K562 (cell line): ENCODE data around the gene PAPOLB. TPM values are rescaled to one million over a fixed set of nuclear protein-coding genes. Genes with fewer than 3 reads are reported as not detected.

ENCODE experiments used
- ARHGAP35 ChIP-seq: fragments of 450-650 bp; IDR thresholded peaks from 2 replicates; pipeline ENCODE4 v1.6.1; 2018; ENCODE audit not compliant: partially characterized antibody
- BCOR ChIP-seq: fragments of 450-650 bp; IDR thresholded peaks from 2 replicates; pipeline ENCODE4 v1.6.1; 2016
- CBFA2T3 ChIP-seq: fragments of 450-650 bp; IDR thresholded peaks from 2 replicates; pipeline ENCODE4 v1.6.1; 2017
- CBX8 ChIP-seq: fragments of 200-600 bp; sonication (generic); IDR thresholded peaks from 2 replicates; pipeline ENCODE4 v1.6.1; 2012; ENCODE audit warnings: borderline replicate concordance, mixed run types, low read depth, mild to moderate bottlenecking, moderate library complexity, mixed read lengths, low read length, control low read depth, inconsistent platforms; ENCODE audit not compliant: poor library complexity, severe bottlenecking; ENCODE audit errors: extremely low read depth
- DIDO1 ChIP-seq: fragments of 450-650 bp; IDR thresholded peaks from 2 replicates; pipeline ENCODE4 v1.6.1; 2016; ENCODE audit warnings: low read depth, missing biosample characterization, missing genetic modification characterization
- HCFC1 ChIP-seq: IDR thresholded peaks from 2 replicates; pipeline ENCODE4 v1.6.1; 2012; ENCODE audit warnings: low read depth, low read length, improper control_type of control experiment
- MAZ ChIP-seq, 2 experiments: fragments of 450-650 bp in 1 of 2; sonication (generic) in 1 of 2; formaldehyde crosslinking; IDR thresholded peaks in 1 of 2; conservative IDR thresholded peaks in 1 of 2; 2 replicates each; pipeline versions ENCODE4 v1.4.0 to v1.5.0; 2020; ENCODE audit warnings: mild to moderate bottlenecking in 1 of 2, missing genetic modification reagents in 1 of 2
- RBM22 ChIP-seq: fragments of 200-400 bp; formaldehyde crosslinking; IDR thresholded peaks from 2 replicates; pipeline ENCODE4 v1.6.1; 2018; ENCODE audit warnings: low read length, low read depth; ENCODE audit not compliant: poor library complexity, severe bottlenecking
- TRIM24 ChIP-seq, 2 experiments: fragments of 450-650 bp; IDR thresholded peaks; 2 replicates each; pipeline ENCODE4 v1.6.1; 2016
- ZNF212 ChIP-seq: fragments of 450-650 bp; formaldehyde crosslinking; IDR thresholded peaks from 2 replicates; pipeline ENCODE4 v1.4.0; 2020; ENCODE audit warnings: mild to moderate bottlenecking
- ZNF57 ChIP-seq: fragments of 450-650 bp; formaldehyde crosslinking; IDR thresholded peaks from 2 replicates; pipeline ENCODE4 v1.4.0; 2020; ENCODE audit warnings: mild to moderate bottlenecking, moderate library complexity
- ZNF668 ChIP-seq: fragments of 250-450 bp; sonication (Bioruptor Pico); IDR thresholded peaks from 2 replicates; pipeline ENCODE4 v1.8.0; 2022; ENCODE audit warnings: mild to moderate bottlenecking, inconsistent platforms
- polyA plus RNA-seq, 8 experiments: library from polyadenylated mRNA; depleted of rRNA in 4 of 8; stranded (reverse) in 5 of 8; unstranded in 3 of 8; fragments of >200 nt; fragmentation: Nextera tagmentation in 2 of 8; fragmentation: Illumina TruSeq in 1 of 8; extraction: Ambion mirVana in 2 of 8; extraction: Trizol in 1 of 8; gene quantifications; 2 replicates each; pipeline versions ENCODE4 v1.2.1 to v1.2.3, GENCODE V29; 2011 to 2014; ENCODE audit warnings: inconsistent platforms in 1 of 8, missing spikeins in 1 of 8
- total RNA-seq, 7 experiments: library from RNA; depleted of rRNA in 6 of 7; stranded (reverse); fragments of >200 nt in 6 of 7; fragmentation: Illumina TruSeq in 2 of 7; extraction: Trizol in 2 of 7; gene quantifications; 2 replicates each; pipeline versions ENCODE4 v1.2.1 to v1.2.3, GENCODE V29; 2011 to 2021; ENCODE audit warnings: low replicate concordance in 1 of 7
- TF ChIP-seq, protein P1 (sequence below): sonication (generic); formaldehyde crosslinking; IDR thresholded peaks from 2 replicates; pipeline ENCODE4 v1.9.0; 2022; ENCODE audit warnings: mild to moderate bottlenecking, missing genetic modification reagents
- TF ChIP-seq, protein P2 (sequence below): fragments of 450-650 bp; IDR thresholded peaks from 2 replicates; pipeline ENCODE4 v1.7.0; 2016; ENCODE audit warnings: borderline replicate concordance
- TF ChIP-seq, protein P3 (sequence below): sonication (generic); formaldehyde crosslinking; IDR thresholded peaks from 2 replicates; pipeline ENCODE4 v1.8.1; 2022; ENCODE audit warnings: missing genetic modification reagents
- TF ChIP-seq, protein P4 (sequence below): fragments of 250-450 bp; sonication (Bioruptor Pico); IDR thresholded peaks from 2 replicates; pipeline ENCODE4 v1.4.0; 2020; ENCODE audit warnings: mild to moderate bottlenecking, moderate library complexity
- TF ChIP-seq, protein P5 (sequence below): sonication (generic); formaldehyde crosslinking; IDR thresholded peaks from 2 replicates; pipeline ENCODE4 v1.8.0; 2023; ENCODE audit warnings: mild to moderate bottlenecking, missing genetic modification reagents
- TF ChIP-seq, protein P6 (sequence below): fragments of 250-450 bp; sonication (Bioruptor Pico); IDR thresholded peaks from 2 replicates; pipeline ENCODE4 v1.8.0; 2021; ENCODE audit warnings: borderline replicate concordance, mild to moderate bottlenecking, moderate library complexity; ENCODE audit not compliant: poor library complexity, severe bottlenecking

Gene PAPOLB
- total and polyA plus RNA-seq, 9 of the 15 experiments (the other 6 are each of a cell fraction or from before 2014, with no cell fraction given): 0.04 to 0.33 (median 0.16) TPM; not detected in 4

DNA sequence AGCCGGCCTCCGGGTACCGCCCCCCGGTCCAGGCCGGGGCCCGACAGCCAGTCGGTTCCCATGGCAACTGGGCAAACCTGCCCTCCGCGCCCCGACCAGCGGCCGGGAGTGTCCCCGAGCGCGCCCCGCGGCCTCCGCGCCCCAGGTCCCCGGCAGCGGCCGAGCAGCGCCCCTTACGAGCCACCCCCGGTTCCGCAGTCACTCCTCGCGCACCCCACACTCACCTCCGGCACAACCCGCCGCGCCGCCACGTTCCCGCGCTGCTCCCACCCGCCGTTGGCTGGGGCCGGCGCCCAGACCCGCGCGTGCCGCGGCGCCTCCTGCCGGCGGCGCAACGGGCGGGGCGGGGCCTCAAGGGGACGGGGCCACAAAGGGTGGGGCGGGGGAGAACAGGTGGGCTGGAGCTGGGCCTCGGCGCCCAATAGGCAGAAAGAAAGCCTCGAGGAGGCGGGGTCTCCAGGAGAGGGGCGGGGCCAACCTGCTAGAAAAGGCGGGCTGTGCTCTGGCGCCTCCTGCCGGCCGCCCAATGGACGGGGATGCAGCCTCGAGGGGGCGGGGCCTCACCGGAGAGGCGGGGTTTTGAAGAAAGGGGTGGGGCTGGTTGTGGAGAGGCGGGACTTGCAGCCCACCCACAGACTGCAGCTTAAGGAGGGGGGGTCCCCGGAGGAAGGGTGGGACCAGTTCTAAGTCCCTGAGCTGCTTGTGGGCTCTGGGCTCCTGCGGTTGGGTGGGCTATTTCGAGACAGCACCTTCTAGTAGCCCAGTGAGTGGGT is 21.7 kb upstream of the PAPOLB start, which contains the start of gene RADIL (continued):
- TF ChIP-seq, protein P1, sequence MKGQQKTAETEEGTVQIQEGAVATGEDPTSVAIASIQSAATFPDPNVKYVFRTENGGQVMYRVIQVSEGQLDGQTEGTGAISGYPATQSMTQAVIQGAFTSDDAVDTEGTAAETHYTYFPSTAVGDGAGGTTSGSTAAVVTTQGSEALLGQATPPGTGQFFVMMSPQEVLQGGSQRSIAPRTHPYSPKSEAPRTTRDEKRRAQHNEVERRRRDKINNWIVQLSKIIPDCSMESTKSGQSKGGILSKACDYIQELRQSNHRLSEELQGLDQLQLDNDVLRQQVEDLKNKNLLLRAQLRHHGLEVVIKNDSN (CRISPR knock-in tag): no peak; the same call in 1 of the 2 replicates
- TF ChIP-seq MAZ (CRISPR knock-in tag; conservative IDR thresholded peaks at IDR 0.05 in 1 of 2, IDR thresholded peaks at IDR 0.05 in 1 of 2): peak; percentile 70 to 75
- TF ChIP-seq, protein P2, sequence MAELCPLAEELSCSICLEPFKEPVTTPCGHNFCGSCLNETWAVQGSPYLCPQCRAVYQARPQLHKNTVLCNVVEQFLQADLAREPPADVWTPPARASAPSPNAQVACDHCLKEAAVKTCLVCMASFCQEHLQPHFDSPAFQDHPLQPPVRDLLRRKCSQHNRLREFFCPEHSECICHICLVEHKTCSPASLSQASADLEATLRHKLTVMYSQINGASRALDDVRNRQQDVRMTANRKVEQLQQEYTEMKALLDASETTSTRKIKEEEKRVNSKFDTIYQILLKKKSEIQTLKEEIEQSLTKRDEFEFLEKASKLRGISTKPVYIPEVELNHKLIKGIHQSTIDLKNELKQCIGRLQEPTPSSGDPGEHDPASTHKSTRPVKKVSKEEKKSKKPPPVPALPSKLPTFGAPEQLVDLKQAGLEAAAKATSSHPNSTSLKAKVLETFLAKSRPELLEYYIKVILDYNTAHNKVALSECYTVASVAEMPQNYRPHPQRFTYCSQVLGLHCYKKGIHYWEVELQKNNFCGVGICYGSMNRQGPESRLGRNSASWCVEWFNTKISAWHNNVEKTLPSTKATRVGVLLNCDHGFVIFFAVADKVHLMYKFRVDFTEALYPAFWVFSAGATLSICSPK: no peak
- TF ChIP-seq CBFA2T3: no peak
- TF ChIP-seq DIDO1: no peak
- peak; percentile 41 for TF ChIP-seq RBM22
- no peak for TF ChIP-seq ZNF212
- TF ChIP-seq ZNF668 (CRISPR knock-in tag): no peak
- TF ChIP-seq, protein P3, sequence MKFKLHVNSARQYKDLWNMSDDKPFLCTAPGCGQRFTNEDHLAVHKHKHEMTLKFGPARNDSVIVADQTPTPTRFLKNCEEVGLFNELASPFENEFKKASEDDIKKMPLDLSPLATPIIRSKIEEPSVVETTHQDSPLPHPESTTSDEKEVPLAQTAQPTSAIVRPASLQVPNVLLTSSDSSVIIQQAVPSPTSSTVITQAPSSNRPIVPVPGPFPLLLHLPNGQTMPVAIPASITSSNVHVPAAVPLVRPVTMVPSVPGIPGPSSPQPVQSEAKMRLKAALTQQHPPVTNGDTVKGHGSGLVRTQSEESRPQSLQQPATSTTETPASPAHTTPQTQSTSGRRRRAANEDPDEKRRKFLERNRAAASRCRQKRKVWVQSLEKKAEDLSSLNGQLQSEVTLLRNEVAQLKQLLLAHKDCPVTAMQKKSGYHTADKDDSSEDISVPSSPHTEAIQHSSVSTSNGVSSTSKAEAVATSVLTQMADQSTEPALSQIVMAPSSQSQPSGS: no peak
- TF ChIP-seq, protein P4, sequence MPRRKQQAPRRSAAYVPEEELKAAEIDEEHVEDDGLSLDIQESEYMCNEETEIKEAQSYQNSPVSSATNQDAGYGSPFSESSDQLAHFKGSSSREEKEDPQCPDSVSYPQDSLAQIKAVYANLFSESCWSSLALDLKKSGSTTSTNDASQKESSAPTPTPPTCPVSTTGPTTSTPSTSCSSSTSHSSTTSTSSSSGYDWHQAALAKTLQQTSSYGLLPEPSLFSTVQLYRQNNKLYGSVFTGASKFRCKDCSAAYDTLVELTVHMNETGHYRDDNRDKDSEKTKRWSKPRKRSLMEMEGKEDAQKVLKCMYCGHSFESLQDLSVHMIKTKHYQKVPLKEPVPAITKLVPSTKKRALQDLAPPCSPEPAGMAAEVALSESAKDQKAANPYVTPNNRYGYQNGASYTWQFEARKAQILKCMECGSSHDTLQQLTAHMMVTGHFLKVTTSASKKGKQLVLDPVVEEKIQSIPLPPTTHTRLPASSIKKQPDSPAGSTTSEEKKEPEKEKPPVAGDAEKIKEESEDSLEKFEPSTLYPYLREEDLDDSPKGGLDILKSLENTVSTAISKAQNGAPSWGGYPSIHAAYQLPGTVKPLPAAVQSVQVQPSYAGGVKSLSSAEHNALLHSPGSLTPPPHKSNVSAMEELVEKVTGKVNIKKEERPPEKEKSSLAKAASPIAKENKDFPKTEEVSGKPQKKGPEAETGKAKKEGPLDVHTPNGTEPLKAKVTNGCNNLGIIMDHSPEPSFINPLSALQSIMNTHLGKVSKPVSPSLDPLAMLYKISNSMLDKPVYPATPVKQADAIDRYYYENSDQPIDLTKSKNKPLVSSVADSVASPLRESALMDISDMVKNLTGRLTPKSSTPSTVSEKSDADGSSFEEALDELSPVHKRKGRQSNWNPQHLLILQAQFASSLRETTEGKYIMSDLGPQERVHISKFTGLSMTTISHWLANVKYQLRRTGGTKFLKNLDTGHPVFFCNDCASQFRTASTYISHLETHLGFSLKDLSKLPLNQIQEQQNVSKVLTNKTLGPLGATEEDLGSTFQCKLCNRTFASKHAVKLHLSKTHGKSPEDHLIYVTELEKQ: no peak
- no peak for TF ChIP-seq ZNF57
- TF ChIP-seq, protein P5, sequence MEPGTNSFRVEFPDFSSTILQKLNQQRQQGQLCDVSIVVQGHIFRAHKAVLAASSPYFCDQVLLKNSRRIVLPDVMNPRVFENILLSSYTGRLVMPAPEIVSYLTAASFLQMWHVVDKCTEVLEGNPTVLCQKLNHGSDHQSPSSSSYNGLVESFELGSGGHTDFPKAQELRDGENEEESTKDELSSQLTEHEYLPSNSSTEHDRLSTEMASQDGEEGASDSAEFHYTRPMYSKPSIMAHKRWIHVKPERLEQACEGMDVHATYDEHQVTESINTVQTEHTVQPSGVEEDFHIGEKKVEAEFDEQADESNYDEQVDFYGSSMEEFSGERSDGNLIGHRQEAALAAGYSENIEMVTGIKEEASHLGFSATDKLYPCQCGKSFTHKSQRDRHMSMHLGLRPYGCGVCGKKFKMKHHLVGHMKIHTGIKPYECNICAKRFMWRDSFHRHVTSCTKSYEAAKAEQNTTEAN (CRISPR knock-in tag): no peak
- TF ChIP-seq, protein P6, sequence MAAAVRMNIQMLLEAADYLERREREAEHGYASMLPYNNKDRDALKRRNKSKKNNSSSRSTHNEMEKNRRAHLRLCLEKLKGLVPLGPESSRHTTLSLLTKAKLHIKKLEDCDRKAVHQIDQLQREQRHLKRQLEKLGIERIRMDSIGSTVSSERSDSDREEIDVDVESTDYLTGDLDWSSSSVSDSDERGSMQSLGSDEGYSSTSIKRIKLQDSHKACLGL (CRISPR knock-in tag): no peak
- no peak for TF ChIP-seq HCFC1
- TF ChIP-seq TRIM24 (IDR thresholded peaks at IDR 0.05): no peak
- no peak for TF ChIP-seq ARHGAP35
- TF ChIP-seq CBX8: no peak
- TF ChIP-seq BCOR: no peak
